ENCODE measurements around the gene CIAO1.
"Not testable (repeated sequence)": the region's sequence is repeated elsewhere in the genome, so short reads cannot be mapped to it uniquely, and the experiment has no call there.

CIAO1 gene

GRCh38 chr2:96250188-96250587, 15.8 kb upstream of the CIAO1 start:
- no peak for DNase-seq (ENCODE audit: low spot score)

- no peak for DNase-seq (ENCODE audit: low spot score)
These were observed 14.2 kb upstream of the CIAO1 start for GRCh38 chr2:96251721-96252292.

GRCh38 chr2:96252526-96252925, 13.5 kb upstream of the CIAO1 start:
- DNase-seq (ENCODE audit: low spot score), result no peak

- DNase-seq (ENCODE audit: low spot score), result no peak
These were observed 13.0 kb upstream of the CIAO1 start for GRCh38 chr2:96253006-96253405.

GRCh38 chr2:96254571-96254970, 11.5 kb upstream of the CIAO1 start:
- DNase-seq (ENCODE audit: low spot score), result no peak

GRCh38 chr2:96256611-96257113, 9.4 kb upstream of the CIAO1 start:
- DNase-seq (ENCODE audit: low spot score), result no peak

GRCh38 chr2:96257744-96258143, 8.3 kb upstream of the CIAO1 start:
- DNase-seq (ENCODE audit: low spot score), result not testable (repeated sequence)

GRCh38 chr2:96258166-96259022, 7.6 kb upstream of the CIAO1 start:
- no peak for DNase-seq (ENCODE audit: low spot score)

GRCh38 chr2:96259497-96259921, 6.5 kb upstream of the CIAO1 start:
- no peak for DNase-seq (ENCODE audit: low spot score)

GRCh38 chr2:96260387-96261260, 5.4 kb upstream of the CIAO1 start:
- no peak for DNase-seq (ENCODE audit: low spot score)

- DNase-seq (ENCODE audit: low spot score), result no peak
These were observed 4.6 kb upstream of the CIAO1 start for GRCh38 chr2:96261328-96262003.

GRCh38 chr2:96262306-96262705, 3.7 kb upstream of the CIAO1 start:
- DNase-seq (ENCODE audit: low spot score), result no peak

- no peak for DNase-seq (ENCODE audit: low spot score)
These were observed 1.9 kb upstream of the CIAO1 start for GRCh38 chr2:96264086-96264485.

- DNase-seq (ENCODE audit: low spot score), result no peak
These were observed 1.2 kb upstream of the CIAO1 start for GRCh38 chr2:96264656-96265348.

- DNase-seq (ENCODE audit: low spot score), result peak; percentile 49
These were observed 631 bp upstream of the CIAO1 start for GRCh38 chr2:96265349-96265839.

GRCh38 chr2:96267159-96267971, 1.3 kb downstream of the CIAO1 start:
- no peak for DNase-seq (ENCODE audit: low spot score)

- DNase-seq (ENCODE audit: low spot score), result no peak
These were observed 6.0 kb downstream of the CIAO1 start for GRCh38 chr2:96271995-96272394.

GRCh38 chr2:96273763-96274162, 7.7 kb downstream of the CIAO1 start:
- no peak for DNase-seq (ENCODE audit: low spot score)

- DNase-seq (ENCODE audit: low spot score), result no peak
These were observed 8.5 kb downstream of the CIAO1 start for GRCh38 chr2:96274355-96275056.
